Stimulated activated CD8-positive, alpha-beta memory T cell treated with anti-CD3 and anti-CD28 coated beads, Interleukin-12 subunit alpha, Interleukin-12 subunit beta, amount 100 ng/mL, for 24 hours (primary cell): ENCODE measurements around the gene CLDN20.

Source experiments
- DNase-seq: peaks from one replicate; pipeline ENCODE4 v3.0.0-alpha.2; 2020; ENCODE audit errors: extremely low read depth

The CLDN20 gene

GRCh38 chr6:155269765-155270164 lies 6.0 kb downstream of the CLDN20 start:
- no peak for DNase-seq

GRCh38 chr6:155270561-155271091 lies 6.8 kb downstream of the CLDN20 start:
- no peak for DNase-seq

GRCh38 chr6:155271145-155271544 lies 7.3 kb downstream of the CLDN20 start:
- DNase-seq: no peak

GRCh38 chr6:155272353-155273232 lies 8.8 kb downstream of the CLDN20 start:
- DNase-seq: no peak

GRCh38 chr6:155273431-155273830 lies 9.6 kb downstream of the CLDN20 start:
- no peak for DNase-seq

- DNase-seq: no peak
Measured at GRCh38 chr6:155274106-155274505, 10.3 kb downstream of the CLDN20 start.

- DNase-seq: no peak
Measured at GRCh38 chr6:155274533-155274932, 10.7 kb downstream of the CLDN20 start.

GRCh38 chr6:155275808-155276480 lies 12.1 kb downstream of the CLDN20 start:
- no peak for DNase-seq

- no peak for DNase-seq
Measured at GRCh38 chr6:155276638-155277037, 12.8 kb downstream of the CLDN20 start.

GRCh38 chr6:155278319-155279049 lies 14.7 kb downstream of the CLDN20 start:
- no peak for DNase-seq

- no peak for DNase-seq
Measured at GRCh38 chr6:155284775-155285174, 21.0 kb downstream of the CLDN20 start.

GRCh38 chr6:155287762-155288161 lies 23.9 kb downstream of the CLDN20 start:
- DNase-seq: no peak

GRCh38 chr6:155290491-155290890 lies 26.7 kb downstream of the CLDN20 start:
- no peak for DNase-seq

- no peak for DNase-seq
Measured at GRCh38 chr6:155291291-155291690, 27.5 kb downstream of the CLDN20 start.

GRCh38 chr6:155292711-155293110 lies 28.9 kb downstream of the CLDN20 start:
- no peak for DNase-seq

GRCh38 chr6:155297669-155298068 lies 33.9 kb downstream of the CLDN20 start:
- no peak for DNase-seq

- DNase-seq: no peak
Measured at GRCh38 chr6:155301867-155302266, 38.1 kb downstream of the CLDN20 start.

- DNase-seq: no peak
Measured at GRCh38 chr6:155303361-155303870, 39.6 kb downstream of the CLDN20 start.

GRCh38 chr6:155306958-155307357 lies 43.1 kb downstream of the CLDN20 start:
- no peak for DNase-seq

- DNase-seq: no peak
Measured at GRCh38 chr6:155309150-155309549, 45.3 kb downstream of the CLDN20 start.

GRCh38 chr6:155310596-155310995 lies 46.8 kb downstream of the CLDN20 start:
- DNase-seq: no peak

GRCh38 chr6:155311086-155311485 lies 47.3 kb downstream of the CLDN20 start:
- no peak for DNase-seq
